Prostate gland (tissue), 2 donors: ENCODE measurements around the gene THRB. TPM values are rescaled to one million over a fixed set of nuclear protein-coding genes. Genes with fewer than 3 reads are reported as not detected.

Source experiments
- DNase-seq: peaks from one replicate; pipeline ENCODE4 v3.0.0-alpha.2; 2019; ENCODE audit warnings: low spot score
- H3K27ac ChIP-seq, 2 donors: fragments of 200-600 bp; sonication (generic); 2 replicates each; pipeline ENCODE4 v1.5.1; 2017 to 2019
- H3K27me3 ChIP-seq: fragments of 200-600 bp; sonication (generic); replicated peaks from 2 replicates; pipeline ENCODE4 v1.5.1; 2019; ENCODE audit not compliant: insufficient read depth
- H3K36me3 ChIP-seq, 2 donors: fragments of 200-600 bp; sonication (generic); 1 replicate in 1 of 2; 2 replicates in 1 of 2; pipeline versions ENCODE4 v1.5.1 to v1.8.1; 2017 to 2019
- H3K4me1 ChIP-seq: fragments of 200-600 bp; sonication (generic); replicated peaks from 2 replicates; pipeline ENCODE4 v1.5.1; 2019
- H3K4me3 ChIP-seq, 2 donors: fragments of 200-600 bp; sonication (generic); 2 replicates each; pipeline ENCODE4 v1.5.1; 2017 to 2019
- H3K9me3 ChIP-seq: fragments of 200-600 bp; sonication (generic); 2 replicates; pipeline ENCODE4 v1.5.1; 2017
- POLR2A ChIP-seq: fragments of 450-650 bp; IDR thresholded peaks from one replicate; pipeline ENCODE4 v1.6.1; 2016; ENCODE audit warnings: antibody characterized with exemption, mild to moderate bottlenecking
- POLR2AphosphoS5 ChIP-seq: sonication (generic); formaldehyde crosslinking; IDR thresholded peaks from one replicate; pipeline ENCODE4 v1.6.1; 2017; ENCODE audit warnings: antibody characterized with exemption
- WGBS: methylation state at CpG from one replicate; pipeline ENCODE4 v1.1.5; 2018; 5-methylcytosine and 5-hydroxymethylcytosine counted together
- intact Hi-C: fragments of 100-400 bp; cut with DNase I; formaldehyde crosslinking; loops from one replicate; pipeline ENCODE4 v1.14.2; 2022
- total RNA-seq, 2 donors: library from RNA; depleted of rRNA; stranded (reverse); fragments of >200 nt; gene quantifications; one replicate each; pipeline ENCODE4 v1.1.0, GENCODE V29; 2016
- TF ChIP-seq, protein P1 (sequence below), 4 experiments: fragments of 200-600 bp in 2 of 4; fragments of 450-650 bp in 2 of 4; sonication (generic) in 2 of 4; IDR thresholded peaks; 1 replicate in 3 of 4; 2 replicates in 1 of 4; pipeline ENCODE4 v1.5.1; 2016 to 2019; ENCODE audit warnings: antibody characterized with exemption in 4 of 4, mild to moderate bottlenecking in 2 of 4, moderate library complexity in 2 of 4

THRB gene
- total RNA-seq, 2 donors from 2014 or later, result 13.0 to 39.6 TPM

DNA sequence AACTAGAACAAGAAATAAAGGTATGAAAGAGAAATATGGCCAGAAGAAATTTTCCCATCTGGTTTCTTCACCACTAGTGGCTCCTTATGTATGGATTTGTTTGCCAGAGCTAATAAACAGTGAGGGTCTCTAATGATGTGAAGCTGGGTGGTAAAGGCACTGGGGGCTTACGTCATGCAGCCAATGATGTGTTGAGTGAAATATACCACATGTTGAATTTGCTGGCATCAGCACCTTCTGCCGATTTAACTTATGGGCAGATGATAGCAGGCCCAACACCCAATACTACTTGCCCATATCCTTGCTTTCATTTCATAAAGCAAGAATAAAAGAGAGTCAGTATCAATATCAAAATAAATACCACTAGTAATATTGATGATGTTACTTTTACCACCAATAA lies 133.0 kb downstream of the THRB start:
- WGBS, result 73% methylated on average over 2 of the region's 2 CpGs
- H3K9me3 ChIP-seq, result no peaks in the 10 kb centered on the region
- H3K4me3 ChIP-seq, result no peak overlapping the region
- DNase-seq, result no peak
- no peaks in the 10 kb centered on the region for H3K4me1 ChIP-seq
- intact Hi-C loops, result loop anchor here (10.0 kb wide), 2 partner anchors 67 to 133 kb away; partner anchors contain the start of gene THRB
- H3K36me3 ChIP-seq, result no peaks in the 10 kb centered on the region
- H3K27ac ChIP-seq, result no peak overlapping the region
- H3K27me3 ChIP-seq, result no peaks in the 10 kb centered on the region
- TF ChIP-seq, protein P1, sequence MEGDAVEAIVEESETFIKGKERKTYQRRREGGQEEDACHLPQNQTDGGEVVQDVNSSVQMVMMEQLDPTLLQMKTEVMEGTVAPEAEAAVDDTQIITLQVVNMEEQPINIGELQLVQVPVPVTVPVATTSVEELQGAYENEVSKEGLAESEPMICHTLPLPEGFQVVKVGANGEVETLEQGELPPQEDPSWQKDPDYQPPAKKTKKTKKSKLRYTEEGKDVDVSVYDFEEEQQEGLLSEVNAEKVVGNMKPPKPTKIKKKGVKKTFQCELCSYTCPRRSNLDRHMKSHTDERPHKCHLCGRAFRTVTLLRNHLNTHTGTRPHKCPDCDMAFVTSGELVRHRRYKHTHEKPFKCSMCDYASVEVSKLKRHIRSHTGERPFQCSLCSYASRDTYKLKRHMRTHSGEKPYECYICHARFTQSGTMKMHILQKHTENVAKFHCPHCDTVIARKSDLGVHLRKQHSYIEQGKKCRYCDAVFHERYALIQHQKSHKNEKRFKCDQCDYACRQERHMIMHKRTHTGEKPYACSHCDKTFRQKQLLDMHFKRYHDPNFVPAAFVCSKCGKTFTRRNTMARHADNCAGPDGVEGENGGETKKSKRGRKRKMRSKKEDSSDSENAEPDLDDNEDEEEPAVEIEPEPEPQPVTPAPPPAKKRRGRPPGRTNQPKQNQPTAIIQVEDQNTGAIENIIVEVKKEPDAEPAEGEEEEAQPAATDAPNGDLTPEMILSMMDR (IDR thresholded peaks at IDR 0.05), result no peak
- TF ChIP-seq POLR2AphosphoS5 (no peak), POLR2A (no peak)

GRCh38 chr3:24360957-24361356 lies 133.7 kb downstream of the THRB start:
- TF ChIP-seq POLR2A, result no peak
- TF ChIP-seq POLR2AphosphoS5, result no peak
- TF ChIP-seq, protein P1 (IDR thresholded peaks at IDR 0.05), result no peak
- Histone ChIP-seq H3K27me3 (no peaks in the 10 kb centered on the region), H3K9me3 (no peaks in the 10 kb centered on the region), H3K36me3 (no peaks in the 10 kb centered on the region), H3K27ac (no peak overlapping the region), H3K4me3 (no peak overlapping the region), H3K4me1 (no peaks in the 10 kb centered on the region)
- intact Hi-C loops, result loop anchor here (10.0 kb wide), 2 partner anchors 66 to 134 kb away; partner anchors contain the start of gene THRB
- no peak for DNase-seq

DNA sequence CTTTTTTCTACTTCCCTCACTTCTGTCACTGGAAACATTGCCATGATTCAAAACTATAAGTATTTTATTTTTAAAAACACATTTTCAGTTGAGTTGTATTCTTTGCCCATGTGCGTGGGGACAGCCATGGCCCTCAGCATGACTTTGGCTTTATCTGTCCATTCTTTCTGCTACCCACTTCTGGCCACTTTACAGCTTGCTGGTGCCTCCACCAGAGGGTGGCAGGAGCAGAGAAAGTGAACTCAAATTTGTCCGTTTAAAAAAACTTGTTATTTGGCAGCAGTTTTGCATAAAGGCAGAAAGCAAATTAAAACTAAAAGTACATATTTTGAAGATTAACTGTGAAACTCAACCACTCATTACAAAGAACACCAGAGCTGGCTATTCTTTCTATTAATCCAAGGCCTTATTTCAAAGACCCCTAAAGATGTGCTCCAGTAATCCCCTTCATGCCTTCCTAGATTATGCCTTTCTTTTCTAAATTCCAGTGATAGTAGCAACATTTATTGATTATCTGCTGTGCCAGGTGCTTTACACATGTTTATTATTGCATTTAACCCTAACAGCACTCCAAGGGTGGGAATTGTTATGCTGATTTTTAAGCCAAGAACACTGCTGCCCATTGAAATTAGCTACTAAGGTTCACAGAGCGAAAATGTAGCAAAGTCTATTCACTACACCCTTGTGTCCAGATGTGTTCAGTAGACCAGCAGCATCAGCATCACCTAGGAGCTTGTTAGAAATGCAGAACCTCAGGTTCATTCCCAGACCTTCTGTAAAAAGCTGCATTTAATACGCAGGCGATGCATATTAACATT lies 134.8 kb downstream of the THRB start:
- Histone ChIP-seq H3K27ac (no peak overlapping the region), H3K9me3 (no peaks in the 10 kb centered on the region), H3K4me1 (no peaks in the 10 kb centered on the region), H3K27me3 (no peaks in the 10 kb centered on the region), H3K4me3 (no peak overlapping the region), H3K36me3 (no peaks in the 10 kb centered on the region)
- intact Hi-C loops, result loop anchor here (10.0 kb wide), 2 partner anchors 65 to 135 kb away; partner anchors contain the start of gene THRB
- DNase-seq, result no peak
- TF ChIP-seq POLR2A, result no peak
- TF ChIP-seq POLR2AphosphoS5, result no peak
- TF ChIP-seq, protein P1 (IDR thresholded peaks at IDR 0.05), result no peak
- 79% methylated on average over 5 of the region's 5 CpGs for WGBS

GRCh38 chr3:24359102-24359501 lies 135.5 kb downstream of the THRB start:
- Histone ChIP-seq H3K9me3 (no peaks in the 10 kb centered on the region), H3K27me3 (no peaks in the 10 kb centered on the region), H3K4me3 (no peak overlapping the region), H3K4me1 (no peaks in the 10 kb centered on the region), H3K27ac (no peak overlapping the region), H3K36me3 (no peaks in the 10 kb centered on the region)
- DNase-seq, result no peak
- intact Hi-C loops, result no loop called here
- no peak for TF ChIP-seq POLR2AphosphoS5
- no peak for TF ChIP-seq POLR2A
- TF ChIP-seq, protein P1 (IDR thresholded peaks at IDR 0.05), result no peak
- WGBS, result 92% methylated on average over 1 of the region's 1 CpG

- Histone ChIP-seq H3K27me3 (no peaks in the 10 kb centered on the region), H3K27ac (no peak overlapping the region), H3K4me1 (no peaks in the 10 kb centered on the region), H3K9me3 (no peaks in the 10 kb centered on the region), H3K4me3 (no peak overlapping the region), H3K36me3 (no peaks in the 10 kb centered on the region)
- no peak for DNase-seq
- intact Hi-C loops, result no loop called here
- TF ChIP-seq, protein P1 (IDR thresholded peaks at IDR 0.05), result no peak
- no peak for TF ChIP-seq POLR2AphosphoS5
- TF ChIP-seq POLR2A, result no peak
- 92% methylated on average over 6 of the region's 6 CpGs for WGBS
These were observed 137.0 kb downstream of the THRB start for GRCh38 chr3:24357635-24358034.
